Measurements from ENCODE around the gene TREML2. TPM values are rescaled to one million over a fixed set of nuclear protein-coding genes. Genes with fewer than 3 reads are reported as not detected.

TREML2 gene
- polyA plus RNA-seq, 2 donors = 0.01 TPM; not detected in 1

Other genes starting within 250 kb of the TREML2 start
- gene UNC5CL, start 161.9 kb downstream of the TREML2 start, polyA plus RNA-seq = 1 to 10 TPM in 1 of 2 donors, under 1 TPM in 1; 0.82 to 1.1 TPM
- gene TSPO2, start 158.7 kb downstream of the TREML2 start, polyA plus RNA-seq = under 1 TPM in 1 of 2 donors, not detected in 1; 0.04 TPM
- gene APOBEC2, start 147.9 kb downstream of the TREML2 start, polyA plus RNA-seq = under 1 TPM in 1 of 2 donors, not detected in 1; 0.19 TPM
- 10 to 100 TPM; 23.7 to 24.4 TPM for gene OARD1, start 128.8 kb downstream of the TREML2 start, polyA plus RNA-seq
- gene NFYA, start 128.2 kb downstream of the TREML2 start, polyA plus RNA-seq = 1 to 10 TPM; 5.5 to 6.5 TPM
- gene TREML1, start 46.8 kb downstream of the TREML2 start, polyA plus RNA-seq = under 1 TPM; 0.06 to 0.07 TPM
- gene TREM2, start 38.0 kb downstream of the TREML2 start, polyA plus RNA-seq = under 1 TPM; 0.49 to 0.84 TPM
- gene TREML4, start 27.2 kb upstream of the TREML2 start, polyA plus RNA-seq = not detected
- under 1 TPM; 0.15 to 0.43 TPM for gene TREM1, start 85.5 kb upstream of the TREML2 start, polyA plus RNA-seq
- gene NCR2, start 134.5 kb upstream of the TREML2 start, polyA plus RNA-seq = not detected

All from esophagus (tissue), 2 donors.